HG02623 (cell line): ENCODE data around the gene DYNLL2.
"Not testable (repeated sequence)": the region's sequence is repeated elsewhere in the genome, so short reads cannot be mapped to it uniquely, and the experiment has no call there.

Source experiments
- ATAC-seq: cut with Tn5 transposase; IDR thresholded peaks from one replicate; pipeline ENCODE4 v1.9.1; 2021; ENCODE audit warnings: moderate library complexity; ENCODE audit not compliant: unreplicated experiment

DYNLL2 gene

DNA sequence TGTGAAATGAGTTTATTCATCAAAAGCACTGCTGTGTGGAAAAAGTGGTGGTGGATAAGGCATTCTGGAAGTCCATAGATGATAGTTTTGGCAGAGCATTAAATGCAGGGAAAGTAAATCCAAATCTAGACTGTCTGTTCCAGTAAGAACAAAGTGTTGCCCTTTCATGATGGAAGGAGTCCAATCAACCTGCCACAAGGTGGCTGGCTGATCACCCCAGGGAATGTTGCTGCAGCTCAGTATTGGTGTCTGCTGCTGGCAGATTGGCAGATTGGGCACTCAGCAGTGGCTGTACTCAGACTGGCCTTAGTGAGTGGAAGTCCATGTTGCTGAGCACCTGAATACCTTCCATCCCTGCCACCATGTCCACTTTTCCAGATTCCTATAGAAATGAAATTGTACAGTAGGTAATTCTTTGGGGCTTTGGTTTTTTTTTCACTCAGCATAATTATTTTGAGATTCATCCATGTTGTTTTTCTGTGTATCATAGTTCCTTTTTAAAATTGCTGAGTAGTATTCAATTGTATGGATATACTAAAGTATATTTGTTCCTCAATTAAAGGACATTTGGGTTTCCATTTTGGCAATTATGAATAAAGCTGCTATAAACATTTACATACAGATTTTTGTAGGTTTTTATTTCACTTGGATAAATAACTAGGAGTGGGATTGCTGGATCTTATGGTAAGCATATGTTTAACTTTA is 14.3 kb downstream of the DYNLL2 start:
- ATAC-seq, result no peak

DNA sequence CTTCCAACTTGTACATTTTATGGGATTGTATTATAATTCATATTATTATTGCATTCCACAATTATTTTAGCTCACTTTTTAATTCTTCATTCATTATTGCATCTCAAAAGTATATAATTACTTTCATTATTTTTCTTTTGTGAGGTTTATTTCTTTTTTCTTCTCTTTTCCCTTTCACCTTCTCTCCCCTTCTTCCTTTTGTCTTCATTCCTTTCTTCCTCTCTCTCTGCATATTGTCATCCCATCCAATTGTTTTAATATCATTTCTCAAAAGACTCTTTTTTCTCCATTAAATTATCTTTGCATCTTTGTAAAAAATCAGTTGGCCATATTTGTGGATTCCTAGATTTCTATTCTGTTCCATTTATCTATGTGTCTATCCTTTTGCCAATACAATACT is 17.3 kb downstream of the DYNLL2 start:
- ATAC-seq, result no peak

DNA sequence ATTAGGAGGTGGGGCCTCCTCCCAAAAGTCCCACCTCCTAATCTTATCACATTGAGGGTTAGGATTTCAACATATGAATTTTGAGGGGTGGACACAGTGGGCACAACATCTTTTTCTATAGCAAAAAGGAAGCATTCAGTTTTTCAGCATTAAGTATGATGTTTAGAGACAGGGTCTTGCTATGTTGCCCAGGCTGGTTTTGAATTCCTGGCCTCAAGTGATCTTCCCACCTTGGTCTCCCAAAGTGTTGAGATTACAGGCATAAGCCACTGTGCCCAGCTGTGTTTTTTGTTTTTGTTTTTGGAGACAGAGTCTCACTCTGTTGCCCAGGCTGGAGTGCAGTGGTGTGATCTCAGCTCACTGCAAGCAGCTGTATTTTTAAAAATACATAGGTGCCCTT is 18.7 kb downstream of the DYNLL2 start:
- ATAC-seq, result not testable (repeated sequence)

DNA sequence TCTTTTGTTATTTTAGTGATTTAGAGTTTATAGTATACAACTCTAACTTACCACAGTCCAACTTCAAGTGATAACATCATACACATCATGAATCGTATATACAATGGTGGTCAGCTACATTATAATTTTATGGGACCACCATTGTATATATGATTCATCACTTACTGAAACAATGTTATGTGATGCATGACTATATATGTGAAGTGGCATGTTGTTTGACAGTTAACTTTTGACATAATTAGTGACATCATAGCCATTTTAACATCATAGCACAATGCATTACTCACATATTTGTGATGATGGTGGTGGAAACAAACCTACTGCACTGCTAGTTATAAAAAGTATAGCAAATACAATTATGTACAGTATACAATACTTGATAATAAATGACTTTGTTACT is 21.9 kb downstream of the DYNLL2 start:
- no peak for ATAC-seq

DNA sequence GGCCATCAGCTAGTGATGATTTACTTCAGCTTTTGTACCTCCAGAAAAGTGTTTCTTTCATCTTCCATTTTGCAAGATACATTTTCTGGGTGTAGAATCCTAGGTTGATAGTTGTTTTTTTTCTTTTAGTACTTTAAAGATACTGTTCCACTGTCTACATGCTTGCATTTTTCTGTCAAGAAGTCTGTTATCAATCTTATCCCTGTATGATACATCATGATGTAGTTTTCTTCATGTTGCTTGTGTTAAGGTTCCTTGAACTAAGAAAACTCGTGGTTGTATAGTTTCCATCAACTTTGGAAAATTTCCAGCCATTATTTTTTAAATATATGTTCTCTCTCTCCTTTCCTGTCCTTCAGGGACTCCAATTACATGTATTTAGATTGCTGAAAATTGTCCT is 24.1 kb downstream of the DYNLL2 start:
- no peak for ATAC-seq

DNA sequence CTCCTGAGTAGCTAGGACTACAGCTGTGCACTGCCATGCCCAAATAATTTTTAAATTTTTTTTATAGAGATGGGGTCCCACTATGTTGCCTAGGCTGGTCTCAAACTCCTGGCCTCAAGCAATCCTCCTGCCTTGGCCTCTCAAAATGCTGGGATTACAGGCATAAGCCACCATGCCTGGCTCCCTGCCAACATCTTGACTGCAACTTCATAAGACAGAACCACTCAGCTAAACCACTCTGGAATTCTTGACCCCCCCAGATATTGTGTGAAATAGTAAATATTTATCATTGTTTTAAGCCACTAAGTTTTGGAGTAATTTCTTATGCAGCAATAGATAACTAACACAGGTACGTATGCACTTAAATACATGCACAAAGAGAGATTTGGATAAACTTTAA is 26.0 kb downstream of the DYNLL2 start:
- ATAC-seq, result no peak

DNA sequence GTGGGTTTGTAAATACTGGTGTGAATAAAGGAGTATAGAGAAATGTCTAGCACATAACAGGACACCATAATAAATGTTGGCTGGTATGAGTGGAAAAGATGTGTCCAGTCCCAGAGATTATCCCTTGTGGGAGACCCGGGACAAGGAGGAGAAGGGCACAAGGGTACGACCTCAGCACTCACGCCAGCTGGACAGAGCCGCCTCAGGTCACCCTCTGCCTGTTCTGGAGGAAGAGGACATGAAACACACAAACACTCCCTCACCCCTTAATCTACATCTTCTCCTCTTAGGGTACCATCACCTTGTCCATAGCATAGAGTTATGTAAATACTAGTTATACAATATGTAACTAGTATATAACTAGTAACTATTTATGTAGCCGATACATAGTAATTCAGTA is 26.8 kb downstream of the DYNLL2 start:
- ATAC-seq, result no peak

DNA sequence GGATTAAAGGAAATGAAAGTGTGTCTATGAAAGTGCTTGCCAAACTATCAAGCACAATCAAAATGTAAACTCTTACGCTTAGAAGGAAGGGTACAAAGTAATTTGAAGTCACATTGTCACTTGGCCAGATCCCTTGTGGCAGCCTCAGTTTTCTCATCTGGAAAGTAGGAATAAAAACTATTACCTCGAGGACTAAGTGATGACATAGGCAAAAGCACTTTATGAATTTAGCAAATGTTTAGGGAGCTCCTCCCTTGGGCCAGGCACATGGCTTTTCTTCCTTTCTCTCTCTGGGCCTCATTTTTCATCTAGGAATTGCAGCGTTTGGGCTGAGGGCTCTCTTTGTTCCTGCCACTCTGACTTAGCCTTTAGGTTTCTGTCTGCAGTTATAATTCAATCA is 28.5 kb downstream of the DYNLL2 start:
- ATAC-seq, result no peak

DNA sequence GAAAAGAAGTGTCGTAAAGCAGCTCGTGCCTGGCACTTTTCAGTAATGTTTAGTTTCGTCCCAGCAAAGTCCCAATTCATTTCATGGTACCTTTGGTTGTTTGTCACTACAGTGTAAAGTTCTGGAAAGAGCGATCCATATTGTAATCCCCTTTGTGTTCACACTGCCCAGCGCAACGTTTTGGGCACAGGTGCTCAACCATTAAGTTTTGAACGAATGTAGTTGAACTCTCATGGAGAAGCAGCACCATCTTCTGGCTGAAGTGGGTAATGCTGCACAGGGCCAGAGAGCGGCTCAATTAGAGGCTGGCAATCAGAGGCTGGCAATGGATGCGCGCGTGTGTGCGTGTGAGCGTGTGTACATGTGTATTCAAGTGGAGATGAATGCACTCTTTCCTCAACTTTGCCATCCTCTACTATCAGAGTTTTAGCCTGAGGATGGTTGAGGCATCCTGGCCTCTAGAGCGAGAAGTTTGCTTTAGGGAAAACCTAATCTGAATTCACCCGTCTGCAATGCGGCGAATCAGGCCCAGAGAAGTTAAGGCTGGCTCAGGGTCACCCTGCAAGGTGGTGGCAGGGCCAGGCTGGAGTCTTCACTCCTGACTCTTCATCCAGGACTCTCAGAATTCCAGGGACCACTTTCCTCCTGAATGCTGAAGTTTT is 29.9 kb downstream of the DYNLL2 start:
- ATAC-seq, result no peak

DNA sequence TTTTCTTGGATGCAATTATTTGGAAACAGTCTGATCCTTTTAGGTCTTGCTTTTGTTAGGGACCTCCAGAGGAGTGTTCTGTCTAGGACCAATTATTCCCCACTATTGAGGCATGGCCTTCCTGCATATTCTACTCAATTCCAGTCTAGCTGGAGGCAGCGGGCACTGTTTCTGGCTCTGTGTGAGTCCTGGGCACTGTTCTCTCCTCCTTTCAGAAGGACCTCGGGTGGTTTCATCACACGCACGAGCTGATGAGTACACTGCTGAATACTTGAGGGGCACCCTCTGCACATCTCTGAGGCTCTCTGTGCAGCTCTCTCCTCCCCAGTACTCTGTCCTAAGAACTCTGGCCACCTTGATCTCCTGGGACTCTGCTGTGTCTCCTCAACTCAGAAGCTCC is 30.7 kb downstream of the DYNLL2 start:
- no peak for ATAC-seq

DNA sequence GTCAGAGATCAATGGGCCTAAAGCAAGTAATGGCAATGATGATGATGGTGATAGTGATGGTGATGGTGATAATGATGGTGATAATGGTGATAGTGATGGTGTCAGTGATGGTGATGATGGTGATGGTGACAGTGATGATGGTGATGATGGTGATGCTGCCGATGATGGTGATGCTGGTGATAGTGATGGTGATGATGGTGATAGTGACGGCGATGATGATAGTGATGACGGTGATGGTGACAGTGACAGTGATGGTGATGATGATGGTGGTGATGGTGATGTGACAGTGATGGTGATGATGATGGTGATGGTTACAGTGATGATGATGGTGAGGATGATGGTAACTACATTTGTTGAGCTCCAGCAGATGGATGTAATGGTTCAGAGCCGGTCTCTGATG is 34.2 kb downstream of the DYNLL2 start:
- ATAC-seq, result no peak

DNA sequence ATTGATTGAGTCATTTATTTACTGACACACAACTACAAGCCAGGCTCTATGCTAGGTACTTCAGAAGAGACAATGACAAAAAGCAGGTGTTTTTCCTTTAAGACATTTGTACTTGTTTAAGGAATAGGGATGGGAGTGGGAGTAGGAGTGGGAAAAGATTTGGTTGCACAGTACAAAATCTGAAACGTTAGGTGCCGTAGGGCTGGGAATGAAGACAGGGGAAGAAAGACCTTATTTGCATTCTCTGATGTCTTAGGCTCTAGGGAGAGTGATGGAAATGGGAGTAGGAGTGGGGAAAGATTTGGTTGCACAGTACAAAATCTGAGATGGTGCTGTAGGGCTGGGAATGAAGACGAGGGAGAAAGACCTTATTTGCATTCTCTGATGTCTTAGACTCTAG is 36.3 kb downstream of the DYNLL2 start:
- ATAC-seq, result no peak

DNA sequence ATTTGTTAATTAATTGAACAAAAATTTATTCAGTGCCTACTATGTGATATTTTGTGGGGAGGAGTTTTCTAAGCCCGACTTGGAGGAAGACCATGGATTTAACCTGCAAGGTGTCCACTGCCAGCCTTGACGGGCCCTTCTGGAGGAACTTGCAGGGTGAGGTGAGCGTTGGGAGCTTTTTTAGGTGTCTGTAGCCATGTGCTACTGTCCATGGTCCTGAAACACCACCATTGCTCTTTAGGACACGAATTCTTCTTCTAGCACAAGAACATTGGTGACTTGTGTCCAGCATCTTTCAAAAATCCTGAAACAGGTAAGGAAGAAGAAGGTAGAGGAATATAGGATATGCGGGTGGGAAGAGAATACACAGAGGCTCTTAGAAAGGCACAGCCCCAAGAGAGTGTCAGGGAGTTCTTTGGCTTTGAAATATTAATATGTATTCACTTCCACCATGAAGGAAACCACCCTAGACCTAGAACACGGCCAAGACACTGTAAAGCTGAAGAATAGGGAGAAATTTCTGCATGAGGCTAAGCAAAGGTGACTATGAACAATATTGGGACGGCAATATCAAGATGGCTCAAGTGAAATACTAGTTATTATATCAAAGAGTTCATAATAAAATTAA is 37.1 kb downstream of the DYNLL2 start:
- ATAC-seq, result no peak

DNA sequence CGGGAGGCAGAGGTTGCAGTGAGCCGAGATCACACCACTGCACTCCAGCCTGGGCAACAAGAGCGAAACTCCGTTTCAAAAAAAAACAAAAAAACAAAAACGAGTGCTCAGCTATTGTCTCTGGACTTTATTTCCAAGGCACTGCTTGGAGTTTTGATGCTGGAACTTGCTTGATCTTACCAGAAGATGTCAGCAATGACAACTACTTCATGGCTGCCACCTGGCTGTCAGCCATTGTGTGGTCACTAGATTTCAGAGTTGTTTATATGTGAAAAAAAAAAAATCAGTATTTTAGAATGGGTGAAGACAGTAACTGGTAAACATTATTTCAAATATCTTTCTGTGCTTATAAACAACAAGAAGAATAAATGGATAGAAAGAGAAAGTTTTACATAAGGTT is 38.7 kb downstream of the DYNLL2 start:
- ATAC-seq, result no peak

DNA sequence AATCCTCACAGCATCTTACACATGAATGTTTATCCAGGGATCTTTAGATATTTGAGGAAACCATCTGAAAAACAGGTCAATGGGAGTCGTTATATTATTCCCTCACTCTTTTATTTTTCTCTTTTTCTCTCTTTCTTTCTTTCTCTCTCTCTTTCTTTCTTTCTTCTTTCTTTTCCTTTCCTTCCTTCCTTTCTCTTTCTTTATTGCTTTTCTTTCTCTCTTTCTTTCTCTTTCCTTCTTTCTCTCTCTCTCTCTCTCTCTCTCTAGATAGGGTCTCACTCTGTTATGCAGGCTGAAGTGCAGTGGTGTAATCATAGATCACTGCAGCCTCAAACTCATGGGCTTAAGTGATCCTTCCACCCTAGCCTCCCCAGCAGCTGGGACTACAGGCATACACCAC is 44.6 kb downstream of the DYNLL2 start:
- ATAC-seq, result no peak

DNA sequence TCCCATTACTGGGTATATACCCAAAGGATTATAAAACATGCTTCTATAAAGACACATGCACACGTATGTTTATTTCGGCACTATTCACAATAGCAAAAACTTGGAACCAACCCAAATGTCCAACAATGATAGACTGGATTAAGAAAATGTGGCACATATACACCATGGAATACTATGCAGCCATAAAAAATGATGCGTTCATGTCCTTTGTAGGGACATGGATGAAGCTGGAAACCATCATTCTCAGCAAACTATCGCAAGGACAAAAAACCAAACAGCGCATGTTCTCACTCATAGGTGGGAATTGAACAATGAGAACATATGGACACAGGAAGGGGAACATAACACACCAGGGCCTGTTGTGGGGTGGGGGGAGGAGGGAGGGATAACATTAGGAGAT is 49.5 kb downstream of the DYNLL2 start:
- not testable (repeated sequence) for ATAC-seq

DNA sequence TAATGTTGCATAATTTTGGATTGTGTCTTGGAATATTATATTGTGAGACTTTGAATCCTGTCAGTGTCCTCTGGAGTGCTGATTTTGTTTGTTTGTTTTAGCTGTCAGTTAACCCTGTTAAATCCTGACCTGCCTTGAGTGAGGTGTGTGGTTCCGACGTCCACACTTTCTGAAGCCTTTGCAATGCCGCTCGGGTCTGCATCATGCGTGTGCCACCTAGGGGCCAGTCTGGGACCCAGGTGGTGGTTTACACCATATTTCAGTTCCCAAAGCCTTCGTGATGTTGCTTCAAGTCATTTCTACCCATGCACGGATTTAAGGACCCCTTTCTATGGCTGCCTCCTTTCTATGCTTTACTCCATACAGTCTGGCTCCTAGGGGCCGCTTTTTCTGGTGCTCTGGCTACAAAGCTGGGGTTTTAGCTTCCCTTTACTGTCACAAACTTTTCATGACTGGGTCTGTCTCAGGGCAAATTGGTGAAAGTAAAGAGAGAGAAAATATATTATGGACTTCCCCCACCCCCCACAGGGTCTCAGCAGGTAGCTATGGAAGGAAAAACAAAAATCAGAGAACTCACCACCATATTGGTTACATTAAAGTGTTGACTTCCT is 53.6 kb downstream of the DYNLL2 start:
- ATAC-seq, result no peak

DNA sequence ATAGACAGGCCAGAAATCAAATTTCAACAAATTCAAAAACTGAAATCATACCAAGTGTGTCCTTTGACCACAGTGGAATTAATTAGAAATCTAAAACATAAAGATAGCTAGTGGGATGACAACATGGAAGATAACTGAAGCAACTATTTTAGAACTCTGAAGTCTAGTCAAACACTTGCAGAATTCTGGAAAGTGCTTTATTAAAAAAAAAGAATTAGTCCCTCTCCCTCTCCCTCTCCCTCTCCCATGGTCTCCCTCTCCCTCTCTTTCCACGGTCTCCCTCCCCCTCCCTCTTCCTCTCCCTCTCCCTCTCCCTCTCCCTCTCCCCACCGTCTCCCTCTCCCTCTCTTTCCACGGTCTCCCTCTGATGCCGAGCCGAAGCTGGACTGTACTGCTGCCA is 58.3 kb downstream of the DYNLL2 start:
- ATAC-seq, result no peak

DNA sequence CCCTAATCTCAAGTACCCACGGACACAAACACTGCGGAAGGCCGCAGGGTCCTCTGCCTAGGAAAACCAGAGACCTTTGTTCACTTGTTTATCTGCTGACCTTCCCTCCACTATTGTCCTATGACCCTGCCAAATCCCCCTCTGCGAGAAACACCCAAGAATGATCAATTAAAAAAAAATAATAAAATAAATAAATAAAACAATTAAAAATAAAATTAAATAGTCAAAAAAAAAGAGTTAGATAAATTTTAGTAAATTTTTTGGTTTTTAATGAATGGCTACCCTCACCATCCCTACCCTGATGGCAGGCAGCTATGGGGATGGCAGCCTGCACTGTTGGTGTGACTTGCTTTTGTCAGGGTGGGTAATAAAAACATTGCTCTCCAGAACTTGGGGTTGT is 60.1 kb downstream of the DYNLL2 start:
- not testable (repeated sequence) for ATAC-seq

DNA sequence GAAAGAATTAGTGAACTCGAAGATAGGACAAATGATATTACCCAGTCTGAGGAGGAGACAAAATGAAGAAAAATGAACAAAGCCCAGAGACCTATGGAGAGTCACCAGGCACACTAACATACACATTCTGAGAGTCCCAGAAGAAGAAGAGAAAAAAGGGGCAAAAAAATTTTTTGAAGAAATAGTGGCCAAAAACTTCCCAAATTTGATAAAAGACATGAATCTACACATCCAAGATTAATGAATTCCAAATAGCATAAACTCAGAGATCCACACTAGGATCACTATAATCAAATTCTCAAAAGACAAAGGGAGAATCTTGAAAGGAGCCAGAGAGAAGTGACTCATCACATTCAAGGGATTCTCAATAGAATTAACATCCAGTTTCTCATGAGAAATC is 61.6 kb downstream of the DYNLL2 start:
- ATAC-seq, result no peak
